Measurements from ENCODE around the gene KIF2C. TPM values are rescaled to one million over a fixed set of nuclear protein-coding genes. Genes with fewer than 3 reads are reported as not detected.

Gene KIF2C
- total RNA-seq, 1 donor from 2014 or later = 28.7 TPM

GRCh38 chr1:44714532-44714931, 25.1 kb upstream of the KIF2C start:
- Mint-ChIP-seq H3K27ac (no peak overlapping the region), H3K4me3 (ENCODE audit: low read depth) (no peak overlapping the region), H3K9me3 (ENCODE audit: low read depth) (no peaks in the 10 kb centered on the region), H3K27me3 (peaks cover 15% of the 10 kb centered on the region), H3K36me3 (ENCODE audit: insufficient read depth) (peaks cover 2% of the 10 kb centered on the region), H3K4me1 (ENCODE audit: low read depth) (no peaks in the 10 kb centered on the region)
- no peak for DNase-seq (ENCODE audit: low spot score, unreplicated experiment)
- TF ChIP-seq CTCF (IDR thresholded peaks at IDR 0.05; ENCODE audit: unreplicated experiment) = no peak

GRCh38 chr1:44714944-44715571, 24.6 kb upstream of the KIF2C start:
- H3K27me3 Mint-ChIP-seq = peaks cover 15% of the 10 kb centered on the region
- no peak overlapping the region for H3K4me3 Mint-ChIP-seq (ENCODE audit: low read depth)
- H3K4me1 Mint-ChIP-seq (ENCODE audit: low read depth) = no peaks in the 10 kb centered on the region
- peak; percentile 47 for DNase-seq (ENCODE audit: low spot score, unreplicated experiment)
- TF ChIP-seq CTCF (IDR thresholded peaks at IDR 0.05; ENCODE audit: unreplicated experiment) = peak; percentile 85
- no peak overlapping the region for H3K27ac Mint-ChIP-seq
- H3K36me3 Mint-ChIP-seq (ENCODE audit: insufficient read depth) = peaks cover 2% of the 10 kb centered on the region
- no peaks in the 10 kb centered on the region for H3K9me3 Mint-ChIP-seq (ENCODE audit: low read depth)

- Mint-ChIP-seq H3K27ac (no peak overlapping the region), H3K4me1 (ENCODE audit: low read depth) (no peaks in the 10 kb centered on the region), H3K36me3 (ENCODE audit: insufficient read depth) (no peaks in the 10 kb centered on the region), H3K9me3 (ENCODE audit: low read depth) (no peaks in the 10 kb centered on the region), H3K27me3 (peaks cover 11% of the 10 kb centered on the region), H3K4me3 (ENCODE audit: low read depth) (no peak overlapping the region)
- TF ChIP-seq CTCF (IDR thresholded peaks at IDR 0.05; ENCODE audit: unreplicated experiment) = no peak
- DNase-seq (ENCODE audit: low spot score, unreplicated experiment) = no peak
Observed at GRCh38 chr1:44717156-44717555, 22.5 kb upstream of the KIF2C start.

GRCh38 chr1:44717653-44718052, 22.0 kb upstream of the KIF2C start:
- H3K36me3 Mint-ChIP-seq (ENCODE audit: insufficient read depth) = no peaks in the 10 kb centered on the region
- H3K9me3 Mint-ChIP-seq (ENCODE audit: low read depth) = no peaks in the 10 kb centered on the region
- no peaks in the 10 kb centered on the region for H3K4me1 Mint-ChIP-seq (ENCODE audit: low read depth)
- TF ChIP-seq CTCF (IDR thresholded peaks at IDR 0.05; ENCODE audit: unreplicated experiment) = no peak
- H3K4me3 Mint-ChIP-seq (ENCODE audit: low read depth) = no peak overlapping the region
- no peak for DNase-seq (ENCODE audit: low spot score, unreplicated experiment)
- peaks cover 11% of the 10 kb centered on the region for H3K27me3 Mint-ChIP-seq
- H3K27ac Mint-ChIP-seq = no peak overlapping the region

GRCh38 chr1:44718091-44718490, 21.5 kb upstream of the KIF2C start:
- Mint-ChIP-seq H3K27ac (no peak overlapping the region), H3K4me1 (ENCODE audit: low read depth) (no peaks in the 10 kb centered on the region), H3K36me3 (ENCODE audit: insufficient read depth) (no peaks in the 10 kb centered on the region), H3K9me3 (ENCODE audit: low read depth) (no peaks in the 10 kb centered on the region), H3K4me3 (ENCODE audit: low read depth) (no peak overlapping the region), H3K27me3 (peaks cover 11% of the 10 kb centered on the region)
- no peak for TF ChIP-seq CTCF (IDR thresholded peaks at IDR 0.05; ENCODE audit: unreplicated experiment)
- DNase-seq (ENCODE audit: low spot score, unreplicated experiment) = no peak

All from progenitor cell of endocrine pancreas (in vitro differentiated cells).